HL-60 (cell line): ENCODE measurements around the gene PIGB.

Experiments used
- DNase-seq, 2 experiments: peaks; one replicate each; pipeline ENCODE4 v3.0.0-alpha.2; 2010 to 2020; ENCODE audit warnings: low read depth in 1 of 2, low spot score in 1 of 2
- H3K27ac ChIP-seq: fragments of 250-450 bp; sonication (Bioruptor Pico); replicated peaks from 2 replicates; pipeline ENCODE4 v1.5.1; 2020; ENCODE audit warnings: mild to moderate bottlenecking, moderate library complexity
- H3K27me3 ChIP-seq: fragments of 250-450 bp; sonication (Bioruptor Pico); 2 replicates; pipeline ENCODE4 v1.5.1; 2021; ENCODE audit warnings: mild to moderate bottlenecking, moderate library complexity; ENCODE audit not compliant: insufficient read depth, poor library complexity, severe bottlenecking
- H3K4me3 ChIP-seq: replicated peaks from 2 replicates; pipeline ENCODE4 v1.5.1; 2011; ENCODE audit warnings: mild to moderate bottlenecking, control low read depth, low read length; ENCODE audit not compliant: insufficient read depth
- GABPA ChIP-seq: IDR thresholded peaks from 2 replicates; pipeline ENCODE4 v1.6.1; 2012; ENCODE audit warnings: low read depth
- POLR2AphosphoS5 ChIP-seq: IDR thresholded peaks from 2 replicates; pipeline ENCODE4 v1.6.1; 2012; ENCODE audit warnings: low read depth
- SPI1 ChIP-seq: IDR thresholded peaks from 2 replicates; pipeline ENCODE4 v1.6.1; 2012; ENCODE audit warnings: low read depth, mild to moderate bottlenecking, borderline replicate concordance
- microRNA-seq: library from miRNA; unstranded; fragments of <30 nt; microRNA quantifications from one replicate; pipeline ENCODE4, GENCODE V29; 2018
- TF ChIP-seq, protein P1 (sequence below): IDR thresholded peaks from 2 replicates; pipeline ENCODE4 v1.6.1; 2012; ENCODE audit warnings: low read depth; ENCODE audit not compliant: insufficient replicate concordance
- TF ChIP-seq, protein P2 (sequence below): IDR thresholded peaks from one replicate; pipeline ENCODE4 v1.5.1; 2011; ENCODE audit warnings: low read length, control low read depth, inconsistent platforms; ENCODE audit not compliant: insufficient read depth

The PIGB gene

DNA sequence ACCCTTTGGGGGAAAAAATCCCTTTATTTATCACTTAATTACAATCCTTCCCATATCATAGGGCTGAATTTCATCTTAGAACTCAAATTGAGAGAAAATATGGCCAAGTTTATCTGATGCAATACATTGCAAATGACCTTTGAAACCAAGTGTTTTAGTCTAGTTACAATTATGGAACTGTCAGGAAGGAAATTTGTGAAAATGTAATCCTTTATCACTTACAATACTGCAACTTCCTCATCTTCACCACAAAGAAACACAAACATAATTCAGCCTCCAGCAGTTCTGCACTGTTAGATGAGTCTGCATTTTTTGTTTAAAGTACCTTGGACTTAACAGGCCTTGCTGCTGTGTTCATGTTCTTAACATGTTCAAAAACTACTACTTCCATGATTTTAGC lies 84.5 kb downstream of the PIGB start:
- peak overlapping the region; percentile 83 for H3K27ac ChIP-seq
- TF ChIP-seq, protein P1, sequence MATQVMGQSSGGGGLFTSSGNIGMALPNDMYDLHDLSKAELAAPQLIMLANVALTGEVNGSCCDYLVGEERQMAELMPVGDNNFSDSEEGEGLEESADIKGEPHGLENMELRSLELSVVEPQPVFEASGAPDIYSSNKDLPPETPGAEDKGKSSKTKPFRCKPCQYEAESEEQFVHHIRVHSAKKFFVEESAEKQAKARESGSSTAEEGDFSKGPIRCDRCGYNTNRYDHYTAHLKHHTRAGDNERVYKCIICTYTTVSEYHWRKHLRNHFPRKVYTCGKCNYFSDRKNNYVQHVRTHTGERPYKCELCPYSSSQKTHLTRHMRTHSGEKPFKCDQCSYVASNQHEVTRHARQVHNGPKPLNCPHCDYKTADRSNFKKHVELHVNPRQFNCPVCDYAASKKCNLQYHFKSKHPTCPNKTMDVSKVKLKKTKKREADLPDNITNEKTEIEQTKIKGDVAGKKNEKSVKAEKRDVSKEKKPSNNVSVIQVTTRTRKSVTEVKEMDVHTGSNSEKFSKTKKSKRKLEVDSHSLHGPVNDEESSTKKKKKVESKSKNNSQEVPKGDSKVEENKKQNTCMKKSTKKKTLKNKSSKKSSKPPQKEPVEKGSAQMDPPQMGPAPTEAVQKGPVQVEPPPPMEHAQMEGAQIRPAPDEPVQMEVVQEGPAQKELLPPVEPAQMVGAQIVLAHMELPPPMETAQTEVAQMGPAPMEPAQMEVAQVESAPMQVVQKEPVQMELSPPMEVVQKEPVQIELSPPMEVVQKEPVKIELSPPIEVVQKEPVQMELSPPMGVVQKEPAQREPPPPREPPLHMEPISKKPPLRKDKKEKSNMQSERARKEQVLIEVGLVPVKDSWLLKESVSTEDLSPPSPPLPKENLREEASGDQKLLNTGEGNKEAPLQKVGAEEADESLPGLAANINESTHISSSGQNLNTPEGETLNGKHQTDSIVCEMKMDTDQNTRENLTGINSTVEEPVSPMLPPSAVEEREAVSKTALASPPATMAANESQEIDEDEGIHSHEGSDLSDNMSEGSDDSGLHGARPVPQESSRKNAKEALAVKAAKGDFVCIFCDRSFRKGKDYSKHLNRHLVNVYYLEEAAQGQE, result no peak
- TF ChIP-seq, protein P2, sequence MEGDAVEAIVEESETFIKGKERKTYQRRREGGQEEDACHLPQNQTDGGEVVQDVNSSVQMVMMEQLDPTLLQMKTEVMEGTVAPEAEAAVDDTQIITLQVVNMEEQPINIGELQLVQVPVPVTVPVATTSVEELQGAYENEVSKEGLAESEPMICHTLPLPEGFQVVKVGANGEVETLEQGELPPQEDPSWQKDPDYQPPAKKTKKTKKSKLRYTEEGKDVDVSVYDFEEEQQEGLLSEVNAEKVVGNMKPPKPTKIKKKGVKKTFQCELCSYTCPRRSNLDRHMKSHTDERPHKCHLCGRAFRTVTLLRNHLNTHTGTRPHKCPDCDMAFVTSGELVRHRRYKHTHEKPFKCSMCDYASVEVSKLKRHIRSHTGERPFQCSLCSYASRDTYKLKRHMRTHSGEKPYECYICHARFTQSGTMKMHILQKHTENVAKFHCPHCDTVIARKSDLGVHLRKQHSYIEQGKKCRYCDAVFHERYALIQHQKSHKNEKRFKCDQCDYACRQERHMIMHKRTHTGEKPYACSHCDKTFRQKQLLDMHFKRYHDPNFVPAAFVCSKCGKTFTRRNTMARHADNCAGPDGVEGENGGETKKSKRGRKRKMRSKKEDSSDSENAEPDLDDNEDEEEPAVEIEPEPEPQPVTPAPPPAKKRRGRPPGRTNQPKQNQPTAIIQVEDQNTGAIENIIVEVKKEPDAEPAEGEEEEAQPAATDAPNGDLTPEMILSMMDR, result no peak
- TF ChIP-seq GABPA, result no peak
- peak; percentile 30; the same call in 1 of the 2 replicates for TF ChIP-seq POLR2AphosphoS5
- peak; percentile 72; the same call in 1 of the 2 replicates for TF ChIP-seq SPI1
- peak; percentile 71 to 84 for DNase-seq
- H3K4me3 ChIP-seq, result no peak overlapping the region
- H3K27me3 ChIP-seq, result no peaks in the 10 kb centered on the region

Small RNA genes within 50 kb of the gene (microRNA-seq; reads per million reads assigned to microRNA genes)
- gene MIR628, result 166 reads per million, percentile 74 among the genes with 10 or more reads in this experiment
